Astrocyte (in vitro differentiated cells and primary cell): Measurements from ENCODE around the gene S100P.

Experiments
- EZH2 ChIP-seq: IDR thresholded peaks from 2 replicates; pipeline ENCODE4 v1.6.1; 2012; ENCODE audit warnings: mild to moderate bottlenecking, low read length, inconsistent platforms; ENCODE audit not compliant: insufficient read depth
- TF ChIP-seq, protein P1 (sequence below): IDR thresholded peaks from 2 replicates; pipeline ENCODE4 v1.5.1; 2011; ENCODE audit warnings: low read depth, mild to moderate bottlenecking, inconsistent platforms, low read length, moderate library complexity; ENCODE audit not compliant: insufficient read depth

DNA sequence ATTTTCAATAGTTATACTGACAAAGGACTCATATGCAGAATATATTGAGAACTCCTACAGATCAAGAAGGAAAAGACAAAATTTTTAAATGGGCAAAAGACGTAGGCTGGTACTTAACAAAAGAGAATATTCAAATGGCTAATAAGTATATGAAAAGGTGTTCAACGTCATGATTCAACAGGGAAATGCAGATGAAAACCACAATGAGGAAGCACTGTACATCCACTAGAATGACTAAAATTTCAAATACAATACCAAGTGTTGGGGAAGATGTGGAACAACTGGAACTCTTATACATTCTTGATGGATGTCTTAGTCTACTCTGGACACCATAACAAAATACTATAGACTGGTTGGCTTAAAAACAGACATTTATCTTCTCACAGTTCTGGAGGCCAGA, 17.3 kb downstream of the S100P start:
- TF ChIP-seq, protein P1, sequence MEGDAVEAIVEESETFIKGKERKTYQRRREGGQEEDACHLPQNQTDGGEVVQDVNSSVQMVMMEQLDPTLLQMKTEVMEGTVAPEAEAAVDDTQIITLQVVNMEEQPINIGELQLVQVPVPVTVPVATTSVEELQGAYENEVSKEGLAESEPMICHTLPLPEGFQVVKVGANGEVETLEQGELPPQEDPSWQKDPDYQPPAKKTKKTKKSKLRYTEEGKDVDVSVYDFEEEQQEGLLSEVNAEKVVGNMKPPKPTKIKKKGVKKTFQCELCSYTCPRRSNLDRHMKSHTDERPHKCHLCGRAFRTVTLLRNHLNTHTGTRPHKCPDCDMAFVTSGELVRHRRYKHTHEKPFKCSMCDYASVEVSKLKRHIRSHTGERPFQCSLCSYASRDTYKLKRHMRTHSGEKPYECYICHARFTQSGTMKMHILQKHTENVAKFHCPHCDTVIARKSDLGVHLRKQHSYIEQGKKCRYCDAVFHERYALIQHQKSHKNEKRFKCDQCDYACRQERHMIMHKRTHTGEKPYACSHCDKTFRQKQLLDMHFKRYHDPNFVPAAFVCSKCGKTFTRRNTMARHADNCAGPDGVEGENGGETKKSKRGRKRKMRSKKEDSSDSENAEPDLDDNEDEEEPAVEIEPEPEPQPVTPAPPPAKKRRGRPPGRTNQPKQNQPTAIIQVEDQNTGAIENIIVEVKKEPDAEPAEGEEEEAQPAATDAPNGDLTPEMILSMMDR: no peak
- no peak for TF ChIP-seq EZH2
